Endothelial cell of umbilical vein (primary cell): ENCODE results near the gene ANO1. TPM values are rescaled to one million over a fixed set of nuclear protein-coding genes. Genes with fewer than 3 reads are reported as not detected.

Experiments
- BruUV-seq: library from RNA; stranded (reverse); fragments of 400-500 nt; replicated peaks from 2 replicates; lab custom pipeline; 2021; lab: Mats Ljungman, UMichigan
- CTCF ChIA-PET: fragments of 300-600, 350-600 bp; sonication (Branson Sonifier 250); formaldehyde crosslinking; loops from one replicate; lab custom pipeline; 2021; ENCODE audit warnings: antibody characterized with exemption, inconsistent platforms; lab: Charles Lee
- POLR2A ChIA-PET: fragments of 300-600, 350-600 bp; sonication (Branson Sonifier 250); formaldehyde crosslinking; loops from one replicate; lab custom pipeline; 2021; ENCODE audit warnings: antibody characterized with exemption, inconsistent platforms; lab: Charles Lee
- DNase-seq: peaks from one replicate; pipeline ENCODE4 v3.0.0-alpha.2; 2011; ENCODE audit warnings: low read depth, low spot score
- FAIRE-seq: peaks from 2 replicates; lab custom pipeline; 2011; peaks lifted over from hg19 to GRCh38; lab: Jason Lieb, UNC
- H2AFZ ChIP-seq: 2 replicates; pipeline ENCODE4 v1.6.0; 2012; ENCODE audit warnings: low read depth, low read length, control low read depth, inconsistent platforms
- H3K27ac ChIP-seq: 2 replicates; pipeline ENCODE4 v1.5.1; 2011; ENCODE audit warnings: low read depth, mild to moderate bottlenecking, control low read depth, low read length, moderate library complexity; ENCODE audit not compliant: insufficient read depth
- H3K27me3 ChIP-seq, 2 experiments: 2 replicates each; pipeline versions ENCODE4 v1.6.0 to v1.6.1; 2011; ENCODE audit warnings: low read length in 2 of 2, mixed read lengths in 1 of 2; ENCODE audit not compliant: control insufficient read depth in 2 of 2, insufficient read depth in 2 of 2
- H3K36me3 ChIP-seq, 2 experiments: 2 replicates in 1 of 2; 3 replicates in 1 of 2; pipeline ENCODE4 v1.5.1; 2011; ENCODE audit warnings: low read length in 2 of 2, mild to moderate bottlenecking in 1 of 2, moderate library complexity in 1 of 2; ENCODE audit not compliant: control insufficient read depth in 2 of 2, insufficient read depth in 2 of 2; ENCODE audit errors: extremely low read depth in 1 of 2
- H3K4me1 ChIP-seq: 3 replicates; pipeline ENCODE4 v1.5.1; 2011; ENCODE audit warnings: mild to moderate bottlenecking, low read length; ENCODE audit not compliant: control insufficient read depth, insufficient read depth; ENCODE audit errors: extremely low read depth
- H3K4me2 ChIP-seq: 2 replicates; pipeline ENCODE4 v1.6.1; 2011; ENCODE audit warnings: low read length, control low read depth, mixed read lengths; ENCODE audit not compliant: insufficient read depth
- H3K4me3 ChIP-seq, 3 experiments: fragments of 200-600 bp in 1 of 3; sonication (generic), shearing (Covaris generic) in 1 of 3; replicated peaks in 1 of 3; 2 replicates each; pipeline ENCODE4 v1.5.1; 2011 to 2016; ENCODE audit warnings: control low read depth in 3 of 3, low read length in 3 of 3, mild to moderate bottlenecking in 2 of 3, inconsistent platforms in 1 of 3, low read depth in 1 of 3, moderate library complexity in 1 of 3; ENCODE audit not compliant: insufficient read depth in 1 of 3
- H3K79me2 ChIP-seq: 2 replicates; pipeline ENCODE4 v1.6.0; 2012; ENCODE audit warnings: low read length, inconsistent platforms; ENCODE audit not compliant: control insufficient read depth, insufficient read depth
- H3K9ac ChIP-seq: replicated peaks from 2 replicates; pipeline ENCODE3; 2011; ENCODE audit warnings: low read length, control low read depth; ENCODE audit not compliant: insufficient read depth; ENCODE audit errors: extremely low read depth
- H3K9me1 ChIP-seq: replicated peaks from 3 replicates; pipeline ENCODE4 v1.6.0; 2011; ENCODE audit warnings: mild to moderate bottlenecking, low read length; ENCODE audit not compliant: control insufficient read depth, insufficient read depth; ENCODE audit errors: extremely low read depth
- H3K9me3 ChIP-seq: replicated peaks from 2 replicates; pipeline ENCODE4 v1.5.1; 2012; ENCODE audit warnings: low read length, inconsistent platforms; ENCODE audit not compliant: control insufficient read depth, insufficient read depth
- H4K20me1 ChIP-seq: replicated peaks from 2 replicates; pipeline ENCODE3; 2011; ENCODE audit warnings: mild to moderate bottlenecking, low read length; ENCODE audit not compliant: control insufficient read depth, insufficient read depth; ENCODE audit errors: extremely low read depth
- EZH2 ChIP-seq: IDR thresholded peaks from 2 replicates; pipeline ENCODE4 v1.6.1; 2012; ENCODE audit warnings: borderline replicate concordance, low read depth, mild to moderate bottlenecking, moderate library complexity, low read length, inconsistent platforms; ENCODE audit not compliant: severe bottlenecking
- FOS ChIP-seq: IDR thresholded peaks from 2 replicates; pipeline ENCODE4 v1.6.1; 2011; ENCODE audit warnings: mild to moderate bottlenecking, low read length, moderate library complexity, borderline replicate concordance; ENCODE audit not compliant: insufficient read depth
- GATA2 ChIP-seq: IDR thresholded peaks from 2 replicates; pipeline ENCODE4 v1.7.0; 2011; ENCODE audit warnings: low read depth, mild to moderate bottlenecking, moderate library complexity, mixed read lengths, low read length; ENCODE audit not compliant: insufficient read length, insufficient read depth
- JUN ChIP-seq: IDR thresholded peaks from 2 replicates; pipeline ENCODE4 v1.6.1; 2011; ENCODE audit warnings: borderline replicate concordance, low read depth; ENCODE audit not compliant: insufficient read length, insufficient read depth
- MYC ChIP-seq: IDR thresholded peaks from one replicate; pipeline ENCODE4 v1.6.1; 2011; ENCODE audit warnings: mild to moderate bottlenecking, low read depth, low read length
- POLR2A ChIP-seq: IDR thresholded peaks from 2 replicates; pipeline ENCODE4 v1.6.1; 2012; ENCODE audit warnings: low read depth, mild to moderate bottlenecking, control low read depth, low read length
- POLR2AphosphoS5 ChIP-seq: IDR thresholded peaks from 2 replicates; pipeline ENCODE4 v1.6.1; 2012; ENCODE audit warnings: low read depth, mild to moderate bottlenecking, control low read depth, low read length, moderate library complexity; ENCODE audit not compliant: insufficient read depth
- dilution Hi-C: fragments of 300-500 bp; cut with MboI; formaldehyde crosslinking; loops from one replicate; pipeline ENCODE4 v1.15.0; 2019; ENCODE audit warnings: low sequenced_read_pairs; ENCODE audit not compliant: extremely low pct_ligation_motif_present
- intact Hi-C: fragments of 100-400 bp; cut with micrococcal nuclease; formaldehyde crosslinking; loops from one replicate; pipeline ENCODE4 v1.10.0; 2022
- polyA plus RNA-seq, 4 experiments: library from polyadenylated mRNA; depleted of rRNA in 3 of 4; stranded (reverse) in 3 of 4; unstranded in 1 of 4; fragments of >200 nt; gene quantifications; 2 replicates each; pipeline versions ENCODE4 v1.2.1 to v1.2.3, GENCODE V29; 2011 to 2012; ENCODE audit warnings: missing spikeins in 1 of 4
- total RNA-seq: library from RNA; stranded (reverse); gene quantifications from 2 replicates; pipeline ENCODE4 v1.2.3, GENCODE V29; 2021
- TF ChIP-seq, protein P1 (sequence below), 2 donors: IDR thresholded peaks; 1 replicate in 1 of 2; 2 replicates in 1 of 2; pipeline ENCODE4 v1.5.1; 2011; ENCODE audit warnings: low read length in 2 of 2, mild to moderate bottlenecking in 2 of 2, moderate library complexity in 2 of 2, control low read depth in 1 of 2, inconsistent platforms in 1 of 2, low read depth in 1 of 2; ENCODE audit not compliant: insufficient read depth in 1 of 2; ENCODE audit errors: extremely low read depth in 1 of 2
- TF ChIP-seq, protein P2 (sequence below): IDR thresholded peaks from 2 replicates; pipeline ENCODE4 v1.6.1; 2011; ENCODE audit not compliant: insufficient read depth, insufficient read length

ANO1 gene
- total and polyA plus RNA-seq, 2 donors (not counting 3 experiments of a cell fraction or from before 2014, with no cell fraction given), result 0.03 to 0.40 TPM

DNA sequence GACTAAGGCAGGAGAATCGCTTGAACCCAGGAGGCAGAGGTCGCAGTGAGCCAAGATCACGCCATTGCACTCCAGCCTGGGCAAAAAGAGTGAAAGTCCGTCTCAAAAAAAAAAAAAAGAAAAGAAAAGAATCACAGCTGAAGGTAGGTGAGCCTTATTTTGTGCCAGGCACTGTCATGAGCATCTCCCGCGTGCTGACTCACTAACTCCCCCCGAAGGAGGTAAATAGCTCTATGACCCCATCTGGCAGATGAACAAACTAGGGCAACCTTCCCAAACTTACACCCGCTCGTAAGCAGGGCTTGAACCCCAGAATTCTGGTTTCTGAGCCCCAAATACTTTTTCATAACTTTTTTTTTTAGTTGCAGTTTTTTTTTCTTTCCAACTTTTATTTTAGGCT lies 60.3 kb downstream of the ANO1 start:
- BruUV-seq, result no TSS peak

More for the DNA sequence above, 60.3 kb downstream of the ANO1 start:
- Histone ChIP-seq H3K79me2 (no peaks in the 10 kb centered on the region), H2AFZ (no peak overlapping the region), H3K4me2 (no peak overlapping the region), H3K4me3 (no peak overlapping the region), H3K27ac (no peak overlapping the region), H3K9me3 (no peaks in the 10 kb centered on the region), H3K27me3 (peaks cover 0 to 3% of the 10 kb centered on the region in 2 experiments), H4K20me1 (no peaks in the 10 kb centered on the region), H3K9ac (no peak overlapping the region), H3K4me1 (no peaks in the 10 kb centered on the region), H3K36me3 (no peaks in the 10 kb centered on the region), H3K9me1 (no peaks in the 10 kb centered on the region)
- intact Hi-C loops, result no loop called here
- ChIA-PET CTCF (interaction anchor here (0.8 to 2.1 kb wide), 3 partner anchors 47 to 223 kb away, joined by 3 to 6 read pairs (median 3); no protein-coding TSS in a partner anchor), POLR2A (interaction anchor here (0.7 kb wide), 1 partner anchor 10 kb away, joined by 7 read pairs; no protein-coding TSS in a partner anchor)
- FAIRE-seq (no peak), DNase-seq (no peak)
- dilution Hi-C loops, result no loop called here
- TF ChIP-seq POLR2AphosphoS5 (no peak), MYC (no peak), POLR2A (no peak), JUN (no peak), EZH2 (no peak), GATA2 (no peak), FOS (no peak)
- TF ChIP-seq, protein P1, sequence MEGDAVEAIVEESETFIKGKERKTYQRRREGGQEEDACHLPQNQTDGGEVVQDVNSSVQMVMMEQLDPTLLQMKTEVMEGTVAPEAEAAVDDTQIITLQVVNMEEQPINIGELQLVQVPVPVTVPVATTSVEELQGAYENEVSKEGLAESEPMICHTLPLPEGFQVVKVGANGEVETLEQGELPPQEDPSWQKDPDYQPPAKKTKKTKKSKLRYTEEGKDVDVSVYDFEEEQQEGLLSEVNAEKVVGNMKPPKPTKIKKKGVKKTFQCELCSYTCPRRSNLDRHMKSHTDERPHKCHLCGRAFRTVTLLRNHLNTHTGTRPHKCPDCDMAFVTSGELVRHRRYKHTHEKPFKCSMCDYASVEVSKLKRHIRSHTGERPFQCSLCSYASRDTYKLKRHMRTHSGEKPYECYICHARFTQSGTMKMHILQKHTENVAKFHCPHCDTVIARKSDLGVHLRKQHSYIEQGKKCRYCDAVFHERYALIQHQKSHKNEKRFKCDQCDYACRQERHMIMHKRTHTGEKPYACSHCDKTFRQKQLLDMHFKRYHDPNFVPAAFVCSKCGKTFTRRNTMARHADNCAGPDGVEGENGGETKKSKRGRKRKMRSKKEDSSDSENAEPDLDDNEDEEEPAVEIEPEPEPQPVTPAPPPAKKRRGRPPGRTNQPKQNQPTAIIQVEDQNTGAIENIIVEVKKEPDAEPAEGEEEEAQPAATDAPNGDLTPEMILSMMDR (IDR thresholded peaks at IDR 0.05; ENCODE audit: extremely low read depth in 1 of 2, insufficient read depth in 1 of 2, low read depth in 1 of 2, low read length in 2 of 2), result no peak
- TF ChIP-seq, protein P2, sequence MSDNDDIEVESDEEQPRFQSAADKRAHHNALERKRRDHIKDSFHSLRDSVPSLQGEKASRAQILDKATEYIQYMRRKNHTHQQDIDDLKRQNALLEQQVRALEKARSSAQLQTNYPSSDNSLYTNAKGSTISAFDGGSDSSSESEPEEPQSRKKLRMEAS, result no peak
